ENCODE data around the gene CRADD. TPM values are rescaled to one million over a fixed set of nuclear protein-coding genes. Genes with fewer than 3 reads are reported as not detected.

The CRADD gene
- total and polyA plus RNA-seq, 4 donors, result 16.9 to 33.4 (median 20.0) TPM

- no peaks in the 10 kb centered on the region for H3K36me3 ChIP-seq (ENCODE audit: control insufficient read depth in 1 of 2, insufficient read depth in 2 of 2, low read length in 1 of 2)
- no peak for DNase-seq
- no peaks in the 10 kb centered on the region for H3K9me3 ChIP-seq (ENCODE audit: control insufficient read depth, low read length)
- intact Hi-C loops (cut with DNase I), result no loop called here
- H3K4me1 ChIP-seq (ENCODE audit: control insufficient read depth in 1 of 2, insufficient read depth in 2 of 2, low read length in 2 of 2), result peaks cover 0 to 9% of the 10 kb centered on the region in 2 donors
- no peak overlapping the region for H3K4me3 ChIP-seq (ENCODE audit: low read length in 2 of 2)
- H3K27ac ChIP-seq (ENCODE audit: low read depth in 1 of 2, low read length in 2 of 2), result no peak overlapping the region
- H3K27me3 ChIP-seq (ENCODE audit: control insufficient read depth in 1 of 2, insufficient read depth in 2 of 2, low read length in 1 of 2), result no peaks in the 10 kb centered on the region
- ATAC-seq (ENCODE audit: low FRiP score), result no peak
- 78 to 79% methylated on average over 1 of the region's 1 CpG for WGBS, 2 donors
These were observed 80.9 kb downstream of the CRADD start for GRCh38 chr12:93757792-93758694.

GRCh38 chr12:93758801-93759373 is 81.7 kb downstream of the CRADD start:
- WGBS, 2 donors, result 50 to 77% methylated on average over 1 of the region's 1 CpG
- H3K27ac ChIP-seq (ENCODE audit: low read depth in 1 of 2, low read length in 2 of 2), result no peak overlapping the region
- intact Hi-C loops (cut with DNase I), result no loop called here

DNA sequence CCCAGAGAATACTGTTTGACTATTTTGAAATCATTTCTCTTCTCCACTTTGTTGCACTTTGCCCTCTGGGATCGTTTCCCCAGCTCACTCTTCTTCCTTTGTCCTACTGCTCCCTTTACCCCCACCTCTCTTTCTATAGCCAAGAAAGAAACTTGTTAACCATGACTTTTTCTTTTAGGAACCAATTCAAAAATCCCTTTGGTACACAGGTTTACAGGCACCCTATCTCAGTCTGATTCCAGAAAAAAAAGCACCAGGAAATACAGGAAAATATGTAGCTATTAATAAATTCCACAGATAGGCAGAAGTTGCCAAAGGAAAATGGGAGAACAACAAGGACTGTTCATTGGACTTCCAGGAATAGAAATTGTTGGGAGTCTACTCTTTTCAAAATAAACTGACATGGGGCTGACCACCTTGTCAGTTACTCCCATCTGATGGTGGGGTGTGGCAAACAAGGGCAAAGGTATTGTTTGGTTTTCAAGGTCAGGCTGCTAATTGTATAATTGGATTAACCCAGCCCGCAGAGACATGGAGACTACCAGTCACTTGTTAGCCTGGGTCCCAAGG is 82.4 kb downstream of the CRADD start:
- Histone ChIP-seq H3K4me3 (ENCODE audit: low read length in 2 of 2) (no peak overlapping the region), H3K9me3 (ENCODE audit: control insufficient read depth, low read length) (no peaks in the 10 kb centered on the region), H3K27me3 (ENCODE audit: control insufficient read depth in 1 of 2, insufficient read depth in 2 of 2, low read length in 1 of 2) (no peaks in the 10 kb centered on the region), H3K4me1 (ENCODE audit: control insufficient read depth in 1 of 2, insufficient read depth in 2 of 2, low read length in 2 of 2) (peaks cover 0 to 9% of the 10 kb centered on the region in 2 donors), H3K36me3 (ENCODE audit: control insufficient read depth in 1 of 2, insufficient read depth in 2 of 2, low read length in 1 of 2) (no peaks in the 10 kb centered on the region), H3K27ac (ENCODE audit: low read depth in 1 of 2, low read length in 2 of 2) (no peak overlapping the region)
- intact Hi-C loops (cut with DNase I), result loop anchor here (5.0 to 10.0 kb wide), 4 partner anchors 187 to 315 kb away; partner anchors contain the start of gene SOCS2 (in 1 of the 2)
- WGBS, 2 donors, result 68 to 73% methylated on average over 2 of the region's 2 CpGs
- ATAC-seq (ENCODE audit: low FRiP score), result no peak
- no peak for DNase-seq

More at GRCh38 chr12:93758801-93759373, 81.7 kb downstream of the CRADD start:
- Histone ChIP-seq H3K4me1 (ENCODE audit: control insufficient read depth in 1 of 2, insufficient read depth in 2 of 2, low read length in 2 of 2) (peaks cover 0 to 9% of the 10 kb centered on the region in 2 donors), H3K36me3 (ENCODE audit: control insufficient read depth in 1 of 2, insufficient read depth in 2 of 2, low read length in 1 of 2) (no peaks in the 10 kb centered on the region), H3K27me3 (ENCODE audit: control insufficient read depth in 1 of 2, insufficient read depth in 2 of 2, low read length in 1 of 2) (no peaks in the 10 kb centered on the region), H3K9me3 (ENCODE audit: control insufficient read depth, low read length) (no peaks in the 10 kb centered on the region), H3K4me3 (ENCODE audit: low read length in 2 of 2) (no peak overlapping the region)
- DNase-seq (no peak), ATAC-seq (ENCODE audit: low FRiP score) (no peak)

DNA sequence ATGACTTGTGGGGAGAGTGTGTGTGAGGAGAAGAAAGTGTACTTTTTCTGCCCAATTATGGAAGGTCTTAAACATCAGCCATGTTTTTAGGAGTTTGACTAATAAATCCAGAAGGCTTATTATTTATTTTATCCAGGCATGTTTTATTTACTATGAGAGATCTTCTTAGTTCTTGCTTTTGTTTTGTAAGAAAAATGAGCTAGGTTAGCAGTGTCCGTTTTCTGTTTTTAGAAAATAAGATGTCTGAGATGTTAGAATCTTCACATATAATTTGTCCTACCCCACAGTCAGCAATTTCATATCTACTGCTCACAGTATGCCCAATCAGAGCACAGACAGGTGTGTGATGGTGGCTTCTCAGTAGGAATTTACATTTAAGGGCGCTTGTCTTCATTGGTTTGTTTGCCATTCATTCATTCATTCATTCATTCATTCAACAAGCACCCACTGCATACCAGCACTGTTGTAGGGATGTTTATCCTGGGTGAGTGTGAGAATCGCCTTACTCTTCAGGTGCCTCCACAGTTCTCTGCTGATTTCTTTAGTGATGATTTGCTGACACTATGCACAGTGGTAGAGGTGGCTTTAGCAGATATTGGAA is 83.2 kb downstream of the CRADD start:
- Histone ChIP-seq H3K27me3 (ENCODE audit: control insufficient read depth in 1 of 2, insufficient read depth in 2 of 2, low read length in 1 of 2) (no peaks in the 10 kb centered on the region), H3K36me3 (ENCODE audit: control insufficient read depth in 1 of 2, insufficient read depth in 2 of 2, low read length in 1 of 2) (no peaks in the 10 kb centered on the region), H3K4me3 (ENCODE audit: low read length in 2 of 2) (no peak overlapping the region), H3K4me1 (ENCODE audit: control insufficient read depth in 1 of 2, insufficient read depth in 2 of 2, low read length in 2 of 2) (peaks cover 0 to 9% of the 10 kb centered on the region in 2 donors), H3K27ac (ENCODE audit: low read depth in 1 of 2, low read length in 2 of 2) (no peak overlapping the region), H3K9me3 (ENCODE audit: control insufficient read depth, low read length) (no peaks in the 10 kb centered on the region)
- ATAC-seq (ENCODE audit: low FRiP score) (no peak), DNase-seq (no peak)
- intact Hi-C loops (cut with DNase I), result loop anchor here (5.0 to 10.0 kb wide), 4 partner anchors 188 to 314 kb away; partner anchors contain the start of gene SOCS2 (in 1 of the 2)
- 95% methylated on average over 3 of the region's 3 CpGs for WGBS, 2 donors

- no peak overlapping the region for H3K27ac ChIP-seq (ENCODE audit: low read depth in 1 of 2, low read length in 2 of 2)
- no peak for ATAC-seq (ENCODE audit: low FRiP score)
- no peaks in the 10 kb centered on the region for H3K36me3 ChIP-seq (ENCODE audit: control insufficient read depth in 1 of 2, insufficient read depth in 2 of 2, low read length in 1 of 2)
- no peak for DNase-seq
- H3K4me3 ChIP-seq (ENCODE audit: low read length in 2 of 2), result no peak overlapping the region
- peaks cover 0 to 9% of the 10 kb centered on the region in 2 donors for H3K4me1 ChIP-seq (ENCODE audit: control insufficient read depth in 1 of 2, insufficient read depth in 2 of 2, low read length in 2 of 2)
- intact Hi-C loops (cut with DNase I), result loop anchor here (5.0 to 10.0 kb wide), 4 partner anchors 190 to 313 kb away; partner anchors contain the start of gene SOCS2 (in 1 of the 2)
- H3K9me3 ChIP-seq (ENCODE audit: control insufficient read depth, low read length), result no peaks in the 10 kb centered on the region
- WGBS, 2 donors, result 81 to 82% methylated on average over 3 of the region's 3 CpGs
- H3K27me3 ChIP-seq (ENCODE audit: control insufficient read depth in 1 of 2, insufficient read depth in 2 of 2, low read length in 1 of 2), result no peaks in the 10 kb centered on the region
These were observed 85.0 kb downstream of the CRADD start for GRCh38 chr12:93762059-93762719.

- H3K4me3 ChIP-seq (ENCODE audit: low read length in 2 of 2), result no peak overlapping the region
- intact Hi-C loops (cut with DNase I), result loop anchor here (5.0 to 10.0 kb wide), 4 partner anchors 191 to 312 kb away; partner anchors contain the start of gene SOCS2 (in 1 of the 2)
- H3K9me3 ChIP-seq (ENCODE audit: control insufficient read depth, low read length), result no peaks in the 10 kb centered on the region
- DNase-seq, result no peak
- no peak for ATAC-seq (ENCODE audit: low FRiP score)
- H3K4me1 ChIP-seq (ENCODE audit: control insufficient read depth in 1 of 2, insufficient read depth in 2 of 2, low read length in 2 of 2), result peaks cover 1 to 9% of the 10 kb centered on the region in 2 donors
- no peaks in the 10 kb centered on the region for H3K36me3 ChIP-seq (ENCODE audit: control insufficient read depth in 1 of 2, insufficient read depth in 2 of 2, low read length in 1 of 2)
- WGBS, 2 donors, result 93% methylated on average over 3 of the region's 3 CpGs
- H3K27me3 ChIP-seq (ENCODE audit: control insufficient read depth in 1 of 2, insufficient read depth in 2 of 2, low read length in 1 of 2), result no peaks in the 10 kb centered on the region
- no peak overlapping the region for H3K27ac ChIP-seq (ENCODE audit: low read depth in 1 of 2, low read length in 2 of 2)
These were observed 85.9 kb downstream of the CRADD start for GRCh38 chr12:93762912-93763553.

GRCh38 chr12:93763746-93764147 is 86.6 kb downstream of the CRADD start:
- no peak overlapping the region for H3K4me3 ChIP-seq (ENCODE audit: low read length in 2 of 2)
- H3K36me3 ChIP-seq (ENCODE audit: control insufficient read depth in 1 of 2, insufficient read depth in 2 of 2, low read length in 1 of 2), result no peaks in the 10 kb centered on the region
- 91 to 98% methylated on average over 3 of the region's 3 CpGs for WGBS, 2 donors
- H3K27ac ChIP-seq (ENCODE audit: low read depth in 1 of 2, low read length in 2 of 2), result no peak overlapping the region
- peaks cover 1 to 9% of the 10 kb centered on the region in 2 donors for H3K4me1 ChIP-seq (ENCODE audit: control insufficient read depth in 1 of 2, insufficient read depth in 2 of 2, low read length in 2 of 2)
- intact Hi-C loops (cut with DNase I), result loop anchor here (5.0 to 10.0 kb wide), 4 partner anchors 191 to 311 kb away; partner anchors contain the start of gene SOCS2 (in 1 of the 2)
- DNase-seq (no peak), ATAC-seq (ENCODE audit: low FRiP score) (no peak)
- no peaks in the 10 kb centered on the region for H3K9me3 ChIP-seq (ENCODE audit: control insufficient read depth, low read length)
- H3K27me3 ChIP-seq (ENCODE audit: control insufficient read depth in 1 of 2, insufficient read depth in 2 of 2, low read length in 1 of 2), result no peaks in the 10 kb centered on the region

Data from aorta (tissue), 5 donors.